Endothelial cell of umbilical vein (primary cell): ENCODE results near the gene ARSJ. TPM values are rescaled to one million over a fixed set of nuclear protein-coding genes. Genes with fewer than 3 reads are reported as not detected.

Experiments
- BruUV-seq: library from RNA; stranded (reverse); fragments of 400-500 nt; replicated peaks from 2 replicates; lab custom pipeline; 2021; lab: Mats Ljungman, UMichigan
- CTCF ChIA-PET: fragments of 300-600, 350-600 bp; sonication (Branson Sonifier 250); formaldehyde crosslinking; loops from one replicate; lab custom pipeline; 2021; ENCODE audit warnings: antibody characterized with exemption, inconsistent platforms; lab: Charles Lee
- POLR2A ChIA-PET: fragments of 300-600, 350-600 bp; sonication (Branson Sonifier 250); formaldehyde crosslinking; loops from one replicate; lab custom pipeline; 2021; ENCODE audit warnings: antibody characterized with exemption, inconsistent platforms; lab: Charles Lee
- DNase-seq: peaks from one replicate; pipeline ENCODE4 v3.0.0-alpha.2; 2011; ENCODE audit warnings: low read depth, low spot score
- FAIRE-seq: peaks from 2 replicates; lab custom pipeline; 2011; peaks lifted over from hg19 to GRCh38; lab: Jason Lieb, UNC
- H2AFZ ChIP-seq: 2 replicates; pipeline ENCODE4 v1.6.0; 2012; ENCODE audit warnings: low read depth, low read length, control low read depth, inconsistent platforms
- H3K27ac ChIP-seq: 2 replicates; pipeline ENCODE4 v1.5.1; 2011; ENCODE audit warnings: low read depth, mild to moderate bottlenecking, control low read depth, low read length, moderate library complexity; ENCODE audit not compliant: insufficient read depth
- H3K27me3 ChIP-seq, 2 experiments: 2 replicates each; pipeline versions ENCODE4 v1.6.0 to v1.6.1; 2011; ENCODE audit warnings: low read length in 2 of 2, mixed read lengths in 1 of 2; ENCODE audit not compliant: control insufficient read depth in 2 of 2, insufficient read depth in 2 of 2
- H3K36me3 ChIP-seq, 2 experiments: 2 replicates in 1 of 2; 3 replicates in 1 of 2; pipeline ENCODE4 v1.5.1; 2011; ENCODE audit warnings: low read length in 2 of 2, mild to moderate bottlenecking in 1 of 2, moderate library complexity in 1 of 2; ENCODE audit not compliant: control insufficient read depth in 2 of 2, insufficient read depth in 2 of 2; ENCODE audit errors: extremely low read depth in 1 of 2
- H3K4me1 ChIP-seq: 3 replicates; pipeline ENCODE4 v1.5.1; 2011; ENCODE audit warnings: mild to moderate bottlenecking, low read length; ENCODE audit not compliant: control insufficient read depth, insufficient read depth; ENCODE audit errors: extremely low read depth
- H3K4me2 ChIP-seq: 2 replicates; pipeline ENCODE4 v1.6.1; 2011; ENCODE audit warnings: low read length, control low read depth, mixed read lengths; ENCODE audit not compliant: insufficient read depth
- H3K4me3 ChIP-seq, 3 experiments: fragments of 200-600 bp in 1 of 3; sonication (generic), shearing (Covaris generic) in 1 of 3; replicated peaks in 1 of 3; 2 replicates each; pipeline ENCODE4 v1.5.1; 2011 to 2016; ENCODE audit warnings: control low read depth in 3 of 3, low read length in 3 of 3, mild to moderate bottlenecking in 2 of 3, inconsistent platforms in 1 of 3, low read depth in 1 of 3, moderate library complexity in 1 of 3; ENCODE audit not compliant: insufficient read depth in 1 of 3
- H3K79me2 ChIP-seq: 2 replicates; pipeline ENCODE4 v1.6.0; 2012; ENCODE audit warnings: low read length, inconsistent platforms; ENCODE audit not compliant: control insufficient read depth, insufficient read depth
- H3K9ac ChIP-seq: replicated peaks from 2 replicates; pipeline ENCODE3; 2011; ENCODE audit warnings: low read length, control low read depth; ENCODE audit not compliant: insufficient read depth; ENCODE audit errors: extremely low read depth
- H3K9me1 ChIP-seq: replicated peaks from 3 replicates; pipeline ENCODE4 v1.6.0; 2011; ENCODE audit warnings: mild to moderate bottlenecking, low read length; ENCODE audit not compliant: control insufficient read depth, insufficient read depth; ENCODE audit errors: extremely low read depth
- H3K9me3 ChIP-seq: replicated peaks from 2 replicates; pipeline ENCODE4 v1.5.1; 2012; ENCODE audit warnings: low read length, inconsistent platforms; ENCODE audit not compliant: control insufficient read depth, insufficient read depth
- H4K20me1 ChIP-seq: replicated peaks from 2 replicates; pipeline ENCODE3; 2011; ENCODE audit warnings: mild to moderate bottlenecking, low read length; ENCODE audit not compliant: control insufficient read depth, insufficient read depth; ENCODE audit errors: extremely low read depth
- EZH2 ChIP-seq: IDR thresholded peaks from 2 replicates; pipeline ENCODE4 v1.6.1; 2012; ENCODE audit warnings: borderline replicate concordance, low read depth, mild to moderate bottlenecking, moderate library complexity, low read length, inconsistent platforms; ENCODE audit not compliant: severe bottlenecking
- FOS ChIP-seq: IDR thresholded peaks from 2 replicates; pipeline ENCODE4 v1.6.1; 2011; ENCODE audit warnings: mild to moderate bottlenecking, low read length, moderate library complexity, borderline replicate concordance; ENCODE audit not compliant: insufficient read depth
- GATA2 ChIP-seq: IDR thresholded peaks from 2 replicates; pipeline ENCODE4 v1.7.0; 2011; ENCODE audit warnings: low read depth, mild to moderate bottlenecking, moderate library complexity, mixed read lengths, low read length; ENCODE audit not compliant: insufficient read length, insufficient read depth
- JUN ChIP-seq: IDR thresholded peaks from 2 replicates; pipeline ENCODE4 v1.6.1; 2011; ENCODE audit warnings: borderline replicate concordance, low read depth; ENCODE audit not compliant: insufficient read length, insufficient read depth
- MAX ChIP-seq: IDR thresholded peaks from 2 replicates; pipeline ENCODE4 v1.6.1; 2011; ENCODE audit not compliant: insufficient read depth, insufficient read length
- MYC ChIP-seq: IDR thresholded peaks from one replicate; pipeline ENCODE4 v1.6.1; 2011; ENCODE audit warnings: mild to moderate bottlenecking, low read depth, low read length
- POLR2A ChIP-seq: IDR thresholded peaks from 2 replicates; pipeline ENCODE4 v1.6.1; 2012; ENCODE audit warnings: low read depth, mild to moderate bottlenecking, control low read depth, low read length
- POLR2AphosphoS5 ChIP-seq: IDR thresholded peaks from 2 replicates; pipeline ENCODE4 v1.6.1; 2012; ENCODE audit warnings: low read depth, mild to moderate bottlenecking, control low read depth, low read length, moderate library complexity; ENCODE audit not compliant: insufficient read depth
- dilution Hi-C: fragments of 300-500 bp; cut with MboI; formaldehyde crosslinking; loops from one replicate; pipeline ENCODE4 v1.15.0; 2019; ENCODE audit warnings: low sequenced_read_pairs; ENCODE audit not compliant: extremely low pct_ligation_motif_present
- intact Hi-C: fragments of 100-400 bp; cut with micrococcal nuclease; formaldehyde crosslinking; loops from one replicate; pipeline ENCODE4 v1.10.0; 2022
- polyA plus RNA-seq, 4 experiments: library from polyadenylated mRNA; depleted of rRNA in 3 of 4; stranded (reverse) in 3 of 4; unstranded in 1 of 4; fragments of >200 nt; gene quantifications; 2 replicates each; pipeline versions ENCODE4 v1.2.1 to v1.2.3, GENCODE V29; 2011 to 2012; ENCODE audit warnings: missing spikeins in 1 of 4
- total RNA-seq: library from RNA; stranded (reverse); gene quantifications from 2 replicates; pipeline ENCODE4 v1.2.3, GENCODE V29; 2021
- TF ChIP-seq, protein P1 (sequence below), 2 donors: IDR thresholded peaks; 1 replicate in 1 of 2; 2 replicates in 1 of 2; pipeline ENCODE4 v1.5.1; 2011; ENCODE audit warnings: low read length in 2 of 2, mild to moderate bottlenecking in 2 of 2, moderate library complexity in 2 of 2, control low read depth in 1 of 2, inconsistent platforms in 1 of 2, low read depth in 1 of 2; ENCODE audit not compliant: insufficient read depth in 1 of 2; ENCODE audit errors: extremely low read depth in 1 of 2

ARSJ gene
- total and polyA plus RNA-seq, 2 donors (not counting 3 experiments of a cell fraction or from before 2014, with no cell fraction given), result 21.9 to 50.0 TPM

- H3K4me2 ChIP-seq, result no peak overlapping the region
- no peak overlapping the region for H3K9ac ChIP-seq
- no peaks in the 10 kb centered on the region for H3K9me1 ChIP-seq
- H3K27me3 ChIP-seq, result no peaks in the 10 kb centered on the region
- H4K20me1 ChIP-seq, result no peaks in the 10 kb centered on the region
- ChIA-PET POLR2A (interaction anchor here (0.6 kb wide), 1 partner anchor 500 kb away, joined by 7 read pairs; no protein-coding TSS in a partner anchor), CTCF (interaction anchor here (0.8 to 1.7 kb wide), 3 partner anchors 124 to 400 kb away, joined by 3 to 4 read pairs (median 3); no protein-coding TSS in a partner anchor)
- peaks cover 84% of the 10 kb centered on the region for H3K79me2 ChIP-seq
- H3K4me1 ChIP-seq, result peaks cover 12% of the 10 kb centered on the region
- no peaks in the 10 kb centered on the region for H3K9me3 ChIP-seq
- H3K4me3 ChIP-seq, result no peak overlapping the region
- BruUV-seq, result no TSS peak
- H3K36me3 ChIP-seq, result peaks cover 0 to 7% of the 10 kb centered on the region in 2 experiments
- FAIRE-seq (no peak), DNase-seq (no peak)
- TF ChIP-seq POLR2A (no peak), POLR2AphosphoS5 (no peak), JUN (no peak), GATA2 (no peak), FOS (no peak), MAX (no peak), MYC (no peak), EZH2 (no peak)
- TF ChIP-seq, protein P1, sequence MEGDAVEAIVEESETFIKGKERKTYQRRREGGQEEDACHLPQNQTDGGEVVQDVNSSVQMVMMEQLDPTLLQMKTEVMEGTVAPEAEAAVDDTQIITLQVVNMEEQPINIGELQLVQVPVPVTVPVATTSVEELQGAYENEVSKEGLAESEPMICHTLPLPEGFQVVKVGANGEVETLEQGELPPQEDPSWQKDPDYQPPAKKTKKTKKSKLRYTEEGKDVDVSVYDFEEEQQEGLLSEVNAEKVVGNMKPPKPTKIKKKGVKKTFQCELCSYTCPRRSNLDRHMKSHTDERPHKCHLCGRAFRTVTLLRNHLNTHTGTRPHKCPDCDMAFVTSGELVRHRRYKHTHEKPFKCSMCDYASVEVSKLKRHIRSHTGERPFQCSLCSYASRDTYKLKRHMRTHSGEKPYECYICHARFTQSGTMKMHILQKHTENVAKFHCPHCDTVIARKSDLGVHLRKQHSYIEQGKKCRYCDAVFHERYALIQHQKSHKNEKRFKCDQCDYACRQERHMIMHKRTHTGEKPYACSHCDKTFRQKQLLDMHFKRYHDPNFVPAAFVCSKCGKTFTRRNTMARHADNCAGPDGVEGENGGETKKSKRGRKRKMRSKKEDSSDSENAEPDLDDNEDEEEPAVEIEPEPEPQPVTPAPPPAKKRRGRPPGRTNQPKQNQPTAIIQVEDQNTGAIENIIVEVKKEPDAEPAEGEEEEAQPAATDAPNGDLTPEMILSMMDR (IDR thresholded peaks at IDR 0.05; ENCODE audit: extremely low read depth in 1 of 2, insufficient read depth in 1 of 2, low read depth in 1 of 2, low read length in 2 of 2), result no peak
- H2AFZ ChIP-seq, result no peak overlapping the region
- dilution Hi-C loops (no loop called here), intact Hi-C loops (no loop called here)
- H3K27ac ChIP-seq, result no peak overlapping the region
These were observed 32.0 kb downstream of the ARSJ start for GRCh38 chr4:113947484-113947883.
